Nephron progenitor cell (in vitro differentiated cells): ENCODE measurements around the gene GRIK2.
"Not testable (repeated sequence)": the region's sequence is repeated elsewhere in the genome, so short reads cannot be mapped to it uniquely, and the experiment has no call there.

ENCODE experiments used
- DNase-seq: peaks from one replicate; pipeline ENCODE4 v3.0.0; 2021
- H3K27ac Mint-ChIP-seq: 2 replicates; pipeline ENCODE4 v1.8.0; 2021; ENCODE audit warnings: mild to moderate bottlenecking, moderate library complexity, mixed read lengths
- H3K27me3 Mint-ChIP-seq: 2 replicates; pipeline ENCODE4 v1.8.0; 2021; ENCODE audit warnings: mild to moderate bottlenecking, low read depth, mixed read lengths; ENCODE audit not compliant: poor library complexity
- H3K36me3 Mint-ChIP-seq: 2 replicates; pipeline ENCODE4 v1.8.0; 2021; ENCODE audit warnings: low read depth, mixed read lengths
- H3K4me1 Mint-ChIP-seq: 2 replicates; pipeline ENCODE4 v1.8.0; 2021; ENCODE audit warnings: mixed read lengths
- H3K4me3 Mint-ChIP-seq: 2 replicates; pipeline ENCODE4 v1.8.0; 2021; ENCODE audit warnings: mild to moderate bottlenecking, moderate library complexity, mixed read lengths
- H3K9me3 Mint-ChIP-seq: 2 replicates; pipeline ENCODE4 v1.8.0; 2021; ENCODE audit warnings: mild to moderate bottlenecking, moderate library complexity, mixed read lengths
- CTCF ChIP-seq: fragments of 200-600 bp; sonication (generic); IDR thresholded peaks from 2 replicates; pipeline ENCODE4 v1.5.0; 2021; ENCODE audit warnings: antibody characterized with exemption

The GRIK2 gene

DNA sequence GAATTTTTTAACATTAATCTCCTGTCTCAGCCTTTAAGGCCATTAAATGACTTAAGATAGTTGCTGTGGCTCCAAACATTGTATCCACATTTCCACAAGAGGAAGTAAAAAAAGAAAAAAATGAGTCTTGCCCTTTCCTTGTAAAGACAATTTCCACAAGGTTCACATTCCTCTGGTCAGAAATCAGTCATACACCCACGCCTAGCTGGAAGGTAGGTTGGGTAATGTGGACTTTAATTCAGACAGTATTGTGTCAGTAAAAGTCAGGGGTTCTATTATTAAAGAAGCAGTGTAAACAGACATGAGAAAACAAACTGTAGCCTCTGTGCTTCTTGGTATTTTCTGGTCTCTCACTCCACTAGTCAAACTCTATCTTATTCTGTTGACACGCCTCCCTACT is 682.0 kb downstream of the GRIK2 start:
- H3K36me3 Mint-ChIP-seq, result no peaks in the 10 kb centered on the region
- peaks cover 9% of the 10 kb centered on the region for H3K9me3 Mint-ChIP-seq
- no peak for TF ChIP-seq CTCF
- no peak overlapping the region for H3K27ac Mint-ChIP-seq
- no peak overlapping the region for H3K4me3 Mint-ChIP-seq
- peaks cover 2% of the 10 kb centered on the region for H3K27me3 Mint-ChIP-seq
- no peaks in the 10 kb centered on the region for H3K4me1 Mint-ChIP-seq
- no peak for DNase-seq

GRCh38 chr6:102085257-102085656 is 691.7 kb downstream of the GRIK2 start:
- DNase-seq, result no peak
- no peak for TF ChIP-seq CTCF

DNA sequence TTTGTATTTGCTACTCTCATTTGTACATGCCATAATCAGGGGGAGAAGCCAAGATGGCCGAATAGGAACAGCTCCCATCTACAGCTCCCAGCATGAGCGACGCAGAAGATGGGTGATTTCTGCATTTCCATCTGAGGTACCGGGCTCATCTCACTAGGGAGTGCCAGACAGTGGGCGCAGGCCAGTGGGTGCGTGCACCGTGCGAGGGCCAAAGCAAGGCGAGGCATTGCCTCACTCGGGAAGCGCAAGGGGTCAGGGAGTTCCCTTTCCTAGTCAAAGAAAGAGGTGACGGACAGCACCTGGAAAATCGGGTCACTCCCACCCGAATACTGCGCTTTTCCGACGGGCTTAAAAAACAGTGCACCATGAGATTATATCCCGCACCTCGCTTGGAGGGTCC is 694.7 kb downstream of the GRIK2 start:
- DNase-seq, H3K4me1 Mint-ChIP-seq, H3K27me3 Mint-ChIP-seq, H3K36me3 Mint-ChIP-seq, H3K27ac Mint-ChIP-seq, H3K4me3 Mint-ChIP-seq: not testable (repeated sequence)
- H3K9me3 Mint-ChIP-seq, result peaks cover 19% of the 10 kb centered on the region

More at GRCh38 chr6:102085257-102085656, 691.7 kb downstream of the GRIK2 start:
- Mint-ChIP-seq H3K9me3 (peaks cover 11% of the 10 kb centered on the region), H3K4me3 (no peak overlapping the region), H3K36me3 (no peaks in the 10 kb centered on the region), H3K4me1 (no peaks in the 10 kb centered on the region), H3K27me3 (no peaks in the 10 kb centered on the region), H3K27ac (no peak overlapping the region)

DNA sequence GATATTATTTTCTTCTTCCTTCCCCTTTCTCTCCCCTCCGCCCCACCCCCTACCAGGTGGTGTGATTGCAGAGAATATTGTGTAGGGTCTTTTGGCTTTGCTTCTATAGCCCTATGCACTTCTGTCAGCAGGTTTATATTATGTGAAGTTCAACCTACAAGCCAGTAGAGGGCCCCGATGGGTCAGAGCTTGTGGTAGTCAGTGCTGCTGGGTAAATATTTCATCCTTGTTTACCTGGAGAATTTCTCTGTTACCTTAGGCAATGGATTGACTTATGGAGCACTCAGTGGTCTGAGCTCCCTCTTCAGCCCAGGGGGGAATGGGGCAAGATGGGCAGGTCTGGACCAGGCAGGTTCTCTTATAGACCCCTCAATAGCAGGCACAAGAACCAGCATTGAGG is 720.9 kb downstream of the GRIK2 start:
- H3K9me3 Mint-ChIP-seq, result no peaks in the 10 kb centered on the region
- peak; percentile 6 for DNase-seq
- no peak overlapping the region for H3K4me3 Mint-ChIP-seq
- no peaks in the 10 kb centered on the region for H3K4me1 Mint-ChIP-seq
- no peaks in the 10 kb centered on the region for H3K36me3 Mint-ChIP-seq
- peak; percentile 37 for TF ChIP-seq CTCF
- H3K27ac Mint-ChIP-seq, result no peak overlapping the region
- no peaks in the 10 kb centered on the region for H3K27me3 Mint-ChIP-seq

DNA sequence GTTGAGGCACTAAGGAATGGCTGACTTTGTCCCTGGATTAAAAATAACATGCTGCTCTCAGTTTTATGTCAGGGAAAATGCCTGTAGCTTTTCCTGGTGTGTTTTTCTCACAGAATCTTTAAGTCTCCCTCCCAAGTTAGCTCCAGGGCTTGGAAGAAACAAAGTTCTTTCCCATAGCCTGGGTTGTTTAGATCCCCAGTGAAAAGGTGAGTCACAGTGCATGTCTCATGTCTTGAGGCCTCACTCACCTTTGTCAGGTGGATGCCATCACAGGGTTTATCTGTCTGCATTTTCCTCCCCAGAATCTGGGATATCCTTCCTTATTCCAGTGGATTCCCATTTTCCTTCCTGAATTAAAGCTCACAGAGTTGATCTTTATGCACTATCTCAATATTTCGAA is 722.4 kb downstream of the GRIK2 start:
- no peaks in the 10 kb centered on the region for H3K36me3 Mint-ChIP-seq
- H3K9me3 Mint-ChIP-seq, result no peaks in the 10 kb centered on the region
- H3K27ac Mint-ChIP-seq, result no peak overlapping the region
- no peaks in the 10 kb centered on the region for H3K27me3 Mint-ChIP-seq
- no peak for DNase-seq
- no peak overlapping the region for H3K4me3 Mint-ChIP-seq
- TF ChIP-seq CTCF, result no peak
- H3K4me1 Mint-ChIP-seq, result no peaks in the 10 kb centered on the region

- Mint-ChIP-seq H3K27ac (no peak overlapping the region), H3K4me3 (no peak overlapping the region), H3K36me3 (no peaks in the 10 kb centered on the region), H3K27me3 (no peaks in the 10 kb centered on the region), H3K9me3 (no peaks in the 10 kb centered on the region), H3K4me1 (no peaks in the 10 kb centered on the region)
- TF ChIP-seq CTCF, result no peak
- DNase-seq, result no peak
These were observed 724.5 kb downstream of the GRIK2 start for GRCh38 chr6:102118034-102118433.
